AG04450 (cell line): Measurements from ENCODE around the gene ACTR6. TPM values are rescaled to one million over a fixed set of nuclear protein-coding genes. Genes with fewer than 3 reads are reported as not detected.

Source experiments
- CTCF ChIA-PET: fragments of 300-600, 350-600 bp; formaldehyde crosslinking; extraction: SDS; loops from one replicate; lab custom pipeline; 2022; ENCODE audit warnings: antibody characterized with exemption, inconsistent platforms; lab: Charles Lee
- POLR2A ChIA-PET: fragments of 350-600 bp; formaldehyde crosslinking; extraction: SDS; loops from one replicate; lab custom pipeline; 2021; ENCODE audit warnings: antibody characterized with exemption, inconsistent platforms; lab: Yijun Ruan, JAX
- DNase-seq: peaks from one replicate; pipeline ENCODE4 v3.0.0-alpha.2; 2011; ENCODE audit warnings: low read depth, low spot score
- H3K27ac ChIP-seq: one replicate; pipeline ENCODE4 v1.5.1; 2012; ENCODE audit warnings: low read depth, low read length, control low read depth
- H3K27me3 ChIP-seq: one replicate; pipeline ENCODE4 v1.6.0; 2012; ENCODE audit warnings: low read length; ENCODE audit not compliant: control insufficient read depth, insufficient read depth
- H3K4me3 ChIP-seq: 2 replicates; pipeline ENCODE4 v1.5.1; 2011; ENCODE audit warnings: mild to moderate bottlenecking, low read depth, low read length, control low read depth
- H3K9me3 ChIP-seq: 2 replicates; pipeline ENCODE4 v1.5.1; 2012; ENCODE audit warnings: low read length; ENCODE audit not compliant: control insufficient read depth, insufficient read depth
- polyA minus RNA-seq: library from RNA; depleted of rRNA, polyadenylated mRNA; stranded (reverse); fragments of >200 nt; gene quantifications from 2 replicates; pipeline ENCODE4 v1.2.3, GENCODE V29; 2011; rRNA and poly(A)+ RNA removed
- polyA plus RNA-seq: library from polyadenylated mRNA; depleted of rRNA; stranded (reverse); fragments of >200 nt; gene quantifications from 2 replicates; pipeline ENCODE4 v1.2.3, GENCODE V29; 2011; rRNA removed
- TF ChIP-seq, protein P1 (sequence below): IDR thresholded peaks from 2 replicates; pipeline ENCODE4 v1.5.1; 2011; ENCODE audit warnings: low read depth, low read length, control low read depth, inconsistent platforms

ACTR6 gene
- polyA plus RNA-seq (15.2 and 23.8 TPM in 2 replicates), polyA minus RNA-seq (6.1 and 10.4 TPM in 2 replicates)

DNA sequence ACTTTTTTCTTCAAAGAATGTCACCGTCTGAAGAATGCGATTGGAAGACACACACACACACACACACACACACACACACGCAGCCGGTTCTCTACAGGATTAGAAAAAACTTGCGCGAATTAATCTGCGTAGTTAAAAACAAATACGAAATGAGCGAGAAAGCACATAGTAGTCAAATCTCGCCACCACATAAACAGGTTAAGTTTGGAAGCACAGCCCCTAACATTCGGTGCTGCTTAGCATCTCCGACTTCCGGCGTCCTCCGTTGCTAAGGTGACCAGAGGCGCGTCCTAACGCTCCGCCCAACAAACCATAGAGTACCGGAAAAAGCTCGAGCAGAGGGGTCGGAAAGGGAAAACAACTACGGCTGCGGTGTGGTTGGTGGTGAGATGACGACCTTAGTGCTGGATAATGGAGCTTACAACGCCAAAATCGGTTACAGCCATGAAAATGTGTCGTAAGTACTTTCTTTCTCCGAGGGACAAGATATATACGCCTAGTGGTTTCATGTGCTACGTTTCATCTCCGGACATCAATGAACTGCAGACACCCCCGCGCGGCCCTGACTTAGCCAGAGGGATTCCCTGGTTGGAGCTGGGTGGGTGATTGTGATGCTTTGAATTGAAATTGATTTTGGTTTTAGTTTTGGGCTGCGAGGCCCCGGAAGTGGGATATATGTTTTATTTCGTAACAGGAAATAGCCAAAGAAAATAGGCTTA, at the start of gene ACTR6:
Gene ACTR6, plus strand, starts transcription at position 353 of the 719 bp plus-strand sequence. Its CDS starts 37 bp downstream, at position 390.
- peak; percentile 92 for DNase-seq
- Histone ChIP-seq H3K27ac (peak within 1 kb of the TSS; percentile 89), H3K4me3 (peak within 1 kb of the TSS; percentile 87), H3K9me3 (no peaks in the 10 kb centered on the region), H3K27me3 (no peaks in the 10 kb centered on the region)
- CTCF ChIA-PET, result interaction anchor here (0.6 to 1.8 kb wide), 7 partner anchors 9 to 533 kb away, joined by 3 to 5 read pairs (median 3); no protein-coding TSS in a partner anchor
- POLR2A ChIA-PET, result interaction anchor here (0.7 to 1.1 kb wide), 4 partner anchors 9 to 142 kb away, joined by 3 to 5 read pairs (median 3); no protein-coding TSS in a partner anchor
- TF ChIP-seq, protein P1, sequence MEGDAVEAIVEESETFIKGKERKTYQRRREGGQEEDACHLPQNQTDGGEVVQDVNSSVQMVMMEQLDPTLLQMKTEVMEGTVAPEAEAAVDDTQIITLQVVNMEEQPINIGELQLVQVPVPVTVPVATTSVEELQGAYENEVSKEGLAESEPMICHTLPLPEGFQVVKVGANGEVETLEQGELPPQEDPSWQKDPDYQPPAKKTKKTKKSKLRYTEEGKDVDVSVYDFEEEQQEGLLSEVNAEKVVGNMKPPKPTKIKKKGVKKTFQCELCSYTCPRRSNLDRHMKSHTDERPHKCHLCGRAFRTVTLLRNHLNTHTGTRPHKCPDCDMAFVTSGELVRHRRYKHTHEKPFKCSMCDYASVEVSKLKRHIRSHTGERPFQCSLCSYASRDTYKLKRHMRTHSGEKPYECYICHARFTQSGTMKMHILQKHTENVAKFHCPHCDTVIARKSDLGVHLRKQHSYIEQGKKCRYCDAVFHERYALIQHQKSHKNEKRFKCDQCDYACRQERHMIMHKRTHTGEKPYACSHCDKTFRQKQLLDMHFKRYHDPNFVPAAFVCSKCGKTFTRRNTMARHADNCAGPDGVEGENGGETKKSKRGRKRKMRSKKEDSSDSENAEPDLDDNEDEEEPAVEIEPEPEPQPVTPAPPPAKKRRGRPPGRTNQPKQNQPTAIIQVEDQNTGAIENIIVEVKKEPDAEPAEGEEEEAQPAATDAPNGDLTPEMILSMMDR, result peak; percentile 9; the same call in 1 of the 2 replicates

DNA sequence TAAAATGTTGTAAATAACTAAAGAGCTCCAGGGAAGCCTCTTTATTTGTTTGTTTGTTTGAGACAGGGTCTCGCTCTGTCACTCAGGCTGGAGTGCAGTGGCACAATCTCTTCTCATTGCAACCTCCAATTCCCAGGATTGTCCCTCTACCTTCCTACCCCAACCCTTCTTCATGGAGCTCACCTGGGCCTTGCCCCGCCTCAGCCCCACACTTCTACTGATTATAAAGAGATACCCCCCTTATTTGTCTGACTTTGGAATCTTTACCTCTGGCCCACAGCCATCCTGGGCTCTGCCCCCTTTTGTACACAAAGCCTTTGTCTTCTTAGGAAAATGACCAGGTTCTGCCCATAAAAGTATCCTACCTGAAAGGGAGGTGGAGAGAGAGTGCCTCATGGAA, 48.8 kb upstream of the ACTR6 start:
- Histone ChIP-seq H3K27ac (no peak overlapping the region), H3K27me3 (no peaks in the 10 kb centered on the region), H3K9me3 (no peaks in the 10 kb centered on the region), H3K4me3 (no peak overlapping the region)
- ChIA-PET POLR2A (no interaction called here), CTCF (no interaction called here)
- no peak for DNase-seq
- TF ChIP-seq, protein P1, result no peak

DNA sequence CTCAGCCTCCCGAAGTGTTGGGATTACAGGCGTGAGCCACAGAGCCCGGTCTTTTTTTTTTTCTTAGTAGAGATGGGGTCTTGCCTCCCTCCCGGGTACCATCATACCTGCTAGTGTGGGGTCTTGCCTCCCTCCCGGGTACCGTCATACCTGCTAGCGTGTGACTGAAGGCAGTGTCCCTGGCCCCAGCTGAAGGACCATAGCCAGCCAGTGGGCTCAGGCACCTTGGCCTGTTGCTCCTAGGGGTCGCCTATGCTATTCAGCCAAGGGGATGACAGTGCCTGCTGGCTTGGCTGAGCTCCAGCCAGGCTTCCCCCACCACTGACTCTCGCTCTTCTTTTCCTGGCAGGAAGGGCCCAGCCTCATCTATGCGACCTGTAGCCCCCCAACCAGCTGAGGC, 47.5 kb upstream of the ACTR6 start:
- Histone ChIP-seq H3K9me3 (no peaks in the 10 kb centered on the region), H3K27ac (no peak overlapping the region), H3K27me3 (peaks cover 3% of the 10 kb centered on the region), H3K4me3 (no peak overlapping the region)
- ChIA-PET POLR2A (no interaction called here), CTCF (interaction anchor here (1.0 to 3.1 kb wide), 4 partner anchors 10 to 94 kb away, joined by 3 to 29 read pairs (median 4); no protein-coding TSS in a partner anchor)
- DNase-seq, result no peak
- TF ChIP-seq, protein P1, result no peak

DNA sequence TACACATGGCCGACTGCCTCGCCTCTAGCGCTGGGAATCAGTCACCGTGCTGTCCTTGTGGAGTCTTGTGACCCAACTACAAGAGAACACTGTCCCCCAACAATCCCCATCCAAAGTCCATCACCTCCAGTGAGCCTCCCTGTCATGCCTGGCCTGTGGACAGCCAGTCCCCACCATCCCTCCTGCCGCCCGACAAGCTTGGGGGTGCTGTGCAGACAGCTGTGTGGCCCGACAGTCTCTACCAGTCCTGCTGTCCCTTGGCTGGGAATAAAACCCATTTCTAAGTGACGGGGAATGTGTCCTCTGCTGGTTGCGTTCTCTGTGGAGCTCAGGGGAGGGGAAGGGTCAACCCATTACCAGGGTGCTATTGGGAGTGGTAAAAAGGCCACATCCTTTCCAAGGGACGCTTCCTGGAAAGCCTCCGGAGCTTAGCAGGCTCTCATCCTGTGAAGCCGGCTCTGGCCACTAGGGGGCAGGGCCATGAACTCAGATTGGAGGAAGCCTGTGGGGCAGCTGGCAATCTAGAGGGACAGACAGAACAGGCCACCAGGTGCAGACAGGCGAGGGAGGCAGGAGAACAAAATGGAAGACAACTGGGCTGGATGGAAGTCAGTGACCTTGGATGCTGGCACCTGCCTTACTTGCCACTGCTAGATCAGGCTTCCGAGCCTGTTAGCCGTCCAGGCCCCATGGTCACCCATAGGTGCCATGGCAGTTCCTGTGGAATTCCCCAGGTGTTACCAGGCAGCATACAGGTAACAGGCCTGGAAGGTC, 46.0 kb upstream of the ACTR6 start:
- no peak for DNase-seq
- no peak overlapping the region for H3K4me3 ChIP-seq
- no peak overlapping the region for H3K27ac ChIP-seq
- TF ChIP-seq, protein P1, result peak; percentile 85
- H3K9me3 ChIP-seq, result no peaks in the 10 kb centered on the region
- ChIA-PET CTCF (interaction anchor here (0.5 to 3.1 kb wide), 31 partner anchors 9 to 497 kb away, joined by 3 to 29 read pairs (median 4); no protein-coding TSS in a partner anchor), POLR2A (no interaction called here)
- H3K27me3 ChIP-seq, result peaks cover 6% of the 10 kb centered on the region
